ENCODE results near the gene SDR39U1. TPM values are rescaled to one million over a fixed set of nuclear protein-coding genes. Genes with fewer than 3 reads are reported as not detected.

Gene SDR39U1
- total RNA-seq, 4 donors from 2014 or later = 35.1 to 75.6 (median 49.2) TPM

GRCh38 chr14:24437020-24437735 lies 5.4 kb downstream of the SDR39U1 start:
- peak overlapping the region in 2 of 3 donors; percentile 39 to 46 for H3K27ac ChIP-seq
- no peak overlapping the region for H3K4me3 ChIP-seq (replicated peaks in 1 of 3)
- no peak for DNase-seq
- H3K4me1 ChIP-seq = peaks cover 10 to 45% of the 10 kb centered on the region in 2 donors
- no peak for TF ChIP-seq POLR2A (IDR thresholded peaks at IDR 0.05)
- TF ChIP-seq CTCF (IDR thresholded peaks at IDR 0.05) = peak in 1 of 6 experiments; percentile 25
- intact Hi-C loops (cut with DNase I) = loop anchor here (2.0 to 10.0 kb wide), 2 partner anchors 102 to 202 kb away; partner anchors contain the start of genes ADCY4, GMPR2 and NEDD8
- H3K27me3 ChIP-seq = no peaks in the 10 kb centered on the region
- H3K36me3 ChIP-seq = peaks cover 48 to 51% of the 10 kb centered on the region in 2 donors
- 68% methylated on average over 10 to 12 of the region's 12 CpGs for WGBS, 2 donors
- no peaks in the 10 kb centered on the region for H3K9me3 ChIP-seq

GRCh38 chr14:24436355-24437019 lies 6.1 kb downstream of the SDR39U1 start:
- no peak overlapping the region for H3K4me3 ChIP-seq (replicated peaks in 1 of 3)
- H3K9me3 ChIP-seq = no peaks in the 10 kb centered on the region
- TF ChIP-seq CTCF (IDR thresholded peaks at IDR 0.05) (peak; percentile 68 to 89 (median 82)), POLR2A (IDR thresholded peaks at IDR 0.05) (no peak)
- H3K36me3 ChIP-seq = peaks cover 48 to 53% of the 10 kb centered on the region in 2 donors
- peak overlapping the region; percentile 23 to 46 (median 39) for H3K27ac ChIP-seq
- DNase-seq = peak; percentile 27 to 40
- WGBS, 2 donors = 31 to 45% methylated on average over 5 of the region's 5 CpGs
- H3K27me3 ChIP-seq = no peaks in the 10 kb centered on the region
- peaks cover 9 to 48% of the 10 kb centered on the region in 2 donors for H3K4me1 ChIP-seq
- intact Hi-C loops (cut with DNase I) = loop anchor here (2.0 to 10.0 kb wide), 2 partner anchors 102 to 202 kb away; partner anchors contain the start of genes ADCY4, GMPR2 and NEDD8

- TF ChIP-seq CTCF (IDR thresholded peaks at IDR 0.05) (no peak), POLR2A (IDR thresholded peaks at IDR 0.05) (no peak)
- H3K9me3 ChIP-seq = no peaks in the 10 kb centered on the region
- H3K4me3 ChIP-seq (replicated peaks in 1 of 3) = no peak overlapping the region
- no peaks in the 10 kb centered on the region for H3K27me3 ChIP-seq
- peak overlapping the region; percentile 23 to 46 (median 39) for H3K27ac ChIP-seq
- H3K4me1 ChIP-seq = peaks cover 13 to 50% of the 10 kb centered on the region in 2 donors
- no peak for DNase-seq
- H3K36me3 ChIP-seq = peaks cover 48 to 53% of the 10 kb centered on the region in 2 donors
- intact Hi-C loops (cut with DNase I) = loop anchor here (2.0 to 10.0 kb wide), 2 partner anchors 101 to 201 kb away; partner anchors contain the start of genes ADCY4, GMPR2 and NEDD8
- WGBS, 2 donors = 47 to 51% methylated on average over 6 of the region's 6 CpGs
These were observed 6.6 kb downstream of the SDR39U1 start for GRCh38 chr14:24435998-24436354.

GRCh38 chr14:24435192-24435810 lies 7.3 kb downstream of the SDR39U1 start:
- Histone ChIP-seq H3K4me3 (replicated peaks in 1 of 3) (no peak overlapping the region), H3K4me1 (peaks cover 18 to 55% of the 10 kb centered on the region in 2 donors), H3K9me3 (no peaks in the 10 kb centered on the region), H3K27ac (peak overlapping the region in 2 of 3 donors; percentile 19 to 46), H3K36me3 (peaks cover 43 to 51% of the 10 kb centered on the region in 2 donors), H3K27me3 (no peaks in the 10 kb centered on the region)
- TF ChIP-seq CTCF (IDR thresholded peaks at IDR 0.05) (no peak), POLR2A (IDR thresholded peaks at IDR 0.05) (no peak)
- no peak for DNase-seq
- 84 to 88% methylated on average over 2 of the region's 2 CpGs for WGBS, 2 donors
- intact Hi-C loops (cut with DNase I) = loop anchor here (10.0 kb wide), 1 partner anchor 200 kb away; the partner anchor contains the start of genes GMPR2 and NEDD8

Data from thyroid gland (tissue), 4 donors.